Calu3 (cell line): Measurements from ENCODE around the gene GABRG1. TPM values are rescaled to one million over a fixed set of nuclear protein-coding genes. Genes with fewer than 3 reads are reported as not detected.

Experiments
- BruUV-seq: library from RNA; stranded (reverse); fragments of 400-500 nt; replicated peaks from 2 replicates; lab custom pipeline; 2021; lab: Mats Ljungman, UMichigan
- CTCF ChIA-PET: fragments of 300-600 bp; sonication (Branson Sonifier 250); formaldehyde crosslinking; loops from one replicate; lab custom pipeline; 2022; ENCODE audit warnings: antibody characterized with exemption; lab: Charles Lee
- DNase-seq: peaks from one replicate; pipeline ENCODE4 v3.0.0; 2022
- H3K27ac Mint-ChIP-seq: one replicate; pipeline ENCODE4 v1.8.0; 2022; ENCODE audit warnings: mixed read lengths; ENCODE audit not compliant: unreplicated experiment
- H3K27me3 Mint-ChIP-seq: one replicate; pipeline ENCODE4 v1.8.0; 2022; ENCODE audit warnings: mixed read lengths; ENCODE audit not compliant: unreplicated experiment
- H3K36me3 Mint-ChIP-seq: one replicate; pipeline ENCODE4 v1.8.0; 2022; ENCODE audit warnings: mild to moderate bottlenecking, moderate library complexity, mixed read lengths; ENCODE audit not compliant: insufficient read depth, unreplicated experiment
- H3K4me1 Mint-ChIP-seq: one replicate; pipeline ENCODE4 v1.8.0; 2022; ENCODE audit warnings: mild to moderate bottlenecking, low read depth, mixed read lengths; ENCODE audit not compliant: unreplicated experiment
- H3K4me3 Mint-ChIP-seq: one replicate; pipeline ENCODE4 v1.8.0; 2022; ENCODE audit warnings: mild to moderate bottlenecking, low read depth, moderate library complexity, mixed read lengths; ENCODE audit not compliant: unreplicated experiment
- H3K9me3 Mint-ChIP-seq: one replicate; pipeline ENCODE4 v1.8.0; 2022; ENCODE audit warnings: low read depth, mixed read lengths; ENCODE audit not compliant: unreplicated experiment
- CTCF ChIP-seq: fragments of 200-600 bp; IDR thresholded peaks from one replicate; pipeline ENCODE4 v1.8.0; 2022; ENCODE audit warnings: antibody characterized with exemption; ENCODE audit not compliant: unreplicated experiment
- intact Hi-C: fragments of 100-400 bp; cut with micrococcal nuclease; formaldehyde crosslinking; loops from one replicate; pipeline ENCODE4 v1.10.0; 2022; ENCODE audit not compliant: unreplicated experiment
- total RNA-seq: library from RNA; stranded (reverse); gene quantifications from 2 replicates; pipeline ENCODE4 v1.2.3, GENCODE V29; 2022

The GABRG1 gene
- total RNA-seq, 1 experiment from 2014 or later: not detected

DNA sequence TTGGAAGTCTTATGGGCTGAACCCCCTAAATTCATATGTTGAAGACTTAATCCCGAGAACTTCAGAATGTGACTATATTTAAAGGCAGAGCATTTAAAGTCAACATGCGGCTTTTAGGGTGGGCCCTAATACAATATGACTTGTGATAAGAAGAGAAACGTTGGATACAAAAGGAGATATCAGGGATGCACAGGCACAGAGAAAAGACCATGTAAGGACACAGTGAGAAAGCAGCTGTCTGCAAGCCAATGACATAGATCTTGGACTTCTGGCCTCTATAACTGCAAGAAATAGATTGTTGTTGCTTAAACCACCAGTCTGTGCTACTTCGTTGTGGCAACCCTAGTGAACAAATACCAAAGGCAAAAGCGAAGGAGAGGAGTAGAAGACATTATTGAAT, 42.2 kb downstream of the GABRG1 start:
- intact Hi-C loops: no loop called here
- no peak for DNase-seq
- BruUV-seq: no TSS peak
- Mint-ChIP-seq H3K27ac (no peak overlapping the region), H3K4me1 (no peaks in the 10 kb centered on the region), H3K9me3 (peaks cover 4% of the 10 kb centered on the region), H3K27me3 (no peaks in the 10 kb centered on the region), H3K4me3 (no peak overlapping the region), H3K36me3 (no peaks in the 10 kb centered on the region)
- TF ChIP-seq CTCF: no peak
- CTCF ChIA-PET: no interaction called here

DNA sequence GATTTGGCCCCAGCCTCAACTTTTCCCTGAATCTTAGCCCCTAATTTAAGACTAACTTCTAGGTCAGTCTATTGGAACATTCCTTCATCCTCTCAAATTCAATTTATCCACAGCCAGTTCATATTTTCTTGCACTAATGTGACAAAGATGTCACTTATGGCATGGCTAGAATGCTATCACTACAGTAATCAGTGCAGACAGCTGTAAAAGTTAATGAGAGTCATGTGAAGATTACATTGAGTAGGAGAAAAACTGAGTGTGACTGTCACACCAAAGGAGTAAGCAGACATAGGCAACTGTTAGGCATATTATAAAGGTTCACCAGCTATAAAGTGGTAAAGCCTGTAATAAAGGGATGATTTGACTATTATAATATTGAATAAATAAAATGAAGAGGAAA, 42.6 kb downstream of the GABRG1 start:
- Mint-ChIP-seq H3K4me3 (no peak overlapping the region), H3K27me3 (no peaks in the 10 kb centered on the region), H3K9me3 (peaks cover 4% of the 10 kb centered on the region), H3K27ac (no peak overlapping the region), H3K36me3 (no peaks in the 10 kb centered on the region), H3K4me1 (no peaks in the 10 kb centered on the region)
- CTCF ChIA-PET: no interaction called here
- DNase-seq: no peak
- intact Hi-C loops: no loop called here
- TF ChIP-seq CTCF: no peak
- no TSS peak for BruUV-seq

GRCh38 chr4:46073778-46074177, 50.1 kb downstream of the GABRG1 start:
- H3K4me3 Mint-ChIP-seq: no peak overlapping the region
- no peak overlapping the region for H3K27ac Mint-ChIP-seq
- intact Hi-C loops: no loop called here
- peaks cover 6% of the 10 kb centered on the region for H3K9me3 Mint-ChIP-seq
- H3K27me3 Mint-ChIP-seq: no peaks in the 10 kb centered on the region
- no peak for TF ChIP-seq CTCF
- H3K36me3 Mint-ChIP-seq: no peaks in the 10 kb centered on the region
- no TSS peak for BruUV-seq
- DNase-seq: no peak
- CTCF ChIA-PET: no interaction called here
- no peaks in the 10 kb centered on the region for H3K4me1 Mint-ChIP-seq

DNA sequence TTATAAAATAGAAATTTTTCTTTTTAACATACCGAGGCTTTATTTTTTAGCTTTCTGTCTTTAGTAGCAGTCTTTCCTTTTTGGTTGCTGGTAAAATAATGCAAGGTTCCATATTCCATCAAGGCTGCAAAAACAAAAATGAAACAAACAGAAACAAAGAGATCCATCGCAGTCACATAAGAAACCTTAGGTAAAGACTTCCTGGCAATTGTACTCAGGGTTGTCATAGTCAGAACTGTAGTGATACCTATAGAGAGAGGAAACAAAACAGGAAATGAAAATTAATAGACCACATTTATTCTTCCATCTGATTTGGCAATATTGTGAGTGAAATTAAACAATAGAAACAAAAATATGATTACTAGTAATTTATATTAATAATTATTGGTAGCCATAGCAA, 72.5 kb downstream of the GABRG1 start:
- Mint-ChIP-seq H3K27me3 (no peaks in the 10 kb centered on the region), H3K36me3 (no peaks in the 10 kb centered on the region), H3K9me3 (peaks cover 3% of the 10 kb centered on the region), H3K4me3 (no peak overlapping the region), H3K27ac (no peak overlapping the region), H3K4me1 (no peaks in the 10 kb centered on the region)
- CTCF ChIA-PET: no interaction called here
- intact Hi-C loops: no loop called here
- no peak for DNase-seq
- TF ChIP-seq CTCF: no peak
- no TSS peak for BruUV-seq

DNA sequence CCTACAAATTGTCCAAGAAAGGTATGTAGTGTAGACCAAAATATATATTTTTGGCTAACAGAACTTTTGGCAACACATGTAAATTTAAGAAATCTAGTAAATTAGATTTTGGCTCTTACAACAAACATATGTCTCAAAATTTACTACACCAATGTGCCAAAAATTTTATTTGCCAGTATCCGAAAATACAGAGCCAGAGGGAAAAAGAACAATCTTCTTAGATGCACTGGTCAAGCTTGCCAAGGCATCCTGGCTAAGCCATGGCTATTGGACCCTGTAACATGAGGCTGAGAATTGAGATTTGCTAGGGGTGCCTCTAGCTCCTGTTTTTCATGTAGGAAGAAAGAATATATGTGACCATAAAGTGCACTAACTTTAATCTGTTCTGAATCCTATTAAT, 91.8 kb downstream of the GABRG1 start:
- H3K4me1 Mint-ChIP-seq: no peaks in the 10 kb centered on the region
- no peak for TF ChIP-seq CTCF
- H3K9me3 Mint-ChIP-seq: peaks cover 10% of the 10 kb centered on the region
- no peak overlapping the region for H3K4me3 Mint-ChIP-seq
- H3K27ac Mint-ChIP-seq: no peak overlapping the region
- CTCF ChIA-PET: no interaction called here
- H3K27me3 Mint-ChIP-seq: no peaks in the 10 kb centered on the region
- intact Hi-C loops: no loop called here
- H3K36me3 Mint-ChIP-seq: no peaks in the 10 kb centered on the region
- no peak for DNase-seq
- no TSS peak for BruUV-seq
